GM12872 (cell line): ENCODE data around the gene ARSH.

Experiments used
- TF ChIP-seq, protein P1 (sequence below): IDR thresholded peaks from 3 replicates; pipeline ENCODE4 v1.5.1; 2011; ENCODE audit warnings: low read depth, mild to moderate bottlenecking, low read length, moderate library complexity; ENCODE audit not compliant: insufficient read depth

Gene ARSH

DNA sequence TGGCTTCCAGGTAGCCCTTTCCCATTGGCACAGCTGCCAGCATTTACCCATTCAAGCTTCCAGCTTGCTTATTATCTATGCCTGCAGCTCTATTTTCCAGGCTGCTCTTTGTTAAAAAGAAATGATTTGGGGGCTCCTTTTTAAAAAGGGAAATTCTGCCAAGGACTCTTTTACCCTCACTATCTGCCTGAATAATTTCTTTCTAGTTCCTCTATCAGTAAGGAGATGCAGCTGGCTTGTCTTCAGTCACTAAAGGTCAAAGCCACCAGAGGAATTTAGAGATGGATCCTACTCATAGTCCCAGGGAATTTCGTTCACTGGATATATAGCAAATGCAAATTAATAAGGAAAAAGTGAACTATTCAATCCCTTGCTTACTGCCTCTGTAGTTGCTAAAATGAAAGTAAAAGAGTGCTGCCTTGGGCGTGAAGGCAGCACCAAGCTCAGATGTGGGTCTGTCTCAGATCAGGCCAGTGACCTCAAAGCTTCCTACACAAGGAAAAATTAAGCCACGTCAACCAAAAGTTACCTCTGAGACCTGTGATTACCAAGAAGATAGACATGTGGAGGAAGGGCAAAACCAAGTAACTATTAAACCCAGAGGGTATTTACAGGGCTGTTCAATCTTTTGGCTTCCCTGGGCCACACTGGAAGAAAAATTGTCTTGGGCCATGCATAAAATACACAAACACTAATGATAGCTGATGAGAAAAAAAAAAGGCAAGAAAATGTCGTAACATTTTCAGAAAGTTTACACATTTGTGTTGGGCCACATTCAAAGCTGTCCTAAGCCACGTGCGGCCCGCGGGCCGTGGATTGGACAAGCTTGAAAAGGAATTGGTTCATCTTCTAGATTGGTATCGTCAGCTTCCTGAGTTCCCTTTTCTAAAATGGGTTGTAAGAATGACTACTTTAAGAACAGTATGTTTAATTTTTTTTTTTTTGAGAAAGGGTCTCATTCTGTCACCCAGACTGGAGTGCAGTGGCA is 40.2 kb downstream of the ARSH start:
- TF ChIP-seq, protein P1, sequence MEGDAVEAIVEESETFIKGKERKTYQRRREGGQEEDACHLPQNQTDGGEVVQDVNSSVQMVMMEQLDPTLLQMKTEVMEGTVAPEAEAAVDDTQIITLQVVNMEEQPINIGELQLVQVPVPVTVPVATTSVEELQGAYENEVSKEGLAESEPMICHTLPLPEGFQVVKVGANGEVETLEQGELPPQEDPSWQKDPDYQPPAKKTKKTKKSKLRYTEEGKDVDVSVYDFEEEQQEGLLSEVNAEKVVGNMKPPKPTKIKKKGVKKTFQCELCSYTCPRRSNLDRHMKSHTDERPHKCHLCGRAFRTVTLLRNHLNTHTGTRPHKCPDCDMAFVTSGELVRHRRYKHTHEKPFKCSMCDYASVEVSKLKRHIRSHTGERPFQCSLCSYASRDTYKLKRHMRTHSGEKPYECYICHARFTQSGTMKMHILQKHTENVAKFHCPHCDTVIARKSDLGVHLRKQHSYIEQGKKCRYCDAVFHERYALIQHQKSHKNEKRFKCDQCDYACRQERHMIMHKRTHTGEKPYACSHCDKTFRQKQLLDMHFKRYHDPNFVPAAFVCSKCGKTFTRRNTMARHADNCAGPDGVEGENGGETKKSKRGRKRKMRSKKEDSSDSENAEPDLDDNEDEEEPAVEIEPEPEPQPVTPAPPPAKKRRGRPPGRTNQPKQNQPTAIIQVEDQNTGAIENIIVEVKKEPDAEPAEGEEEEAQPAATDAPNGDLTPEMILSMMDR: no peak

DNA sequence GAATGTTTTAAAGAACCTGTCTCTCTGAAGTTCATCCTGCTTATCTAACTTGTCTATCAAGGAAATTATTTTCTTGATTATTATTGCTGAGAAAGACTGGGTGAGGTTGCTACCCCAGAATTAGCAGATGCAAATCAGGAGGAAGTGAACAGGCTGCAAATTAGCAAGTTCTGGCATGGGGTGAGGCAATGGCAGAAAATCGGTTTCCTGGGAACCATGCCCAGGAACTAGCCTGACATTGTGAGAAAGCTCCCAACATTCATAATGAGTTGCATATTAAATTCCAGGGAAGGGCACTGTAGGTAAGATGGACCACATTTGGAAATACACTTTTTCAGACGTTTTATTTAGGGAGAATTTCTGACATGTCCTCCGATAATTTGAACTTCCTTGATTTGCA is 46.5 kb downstream of the ARSH start:
- TF ChIP-seq, protein P1: no peak

DNA sequence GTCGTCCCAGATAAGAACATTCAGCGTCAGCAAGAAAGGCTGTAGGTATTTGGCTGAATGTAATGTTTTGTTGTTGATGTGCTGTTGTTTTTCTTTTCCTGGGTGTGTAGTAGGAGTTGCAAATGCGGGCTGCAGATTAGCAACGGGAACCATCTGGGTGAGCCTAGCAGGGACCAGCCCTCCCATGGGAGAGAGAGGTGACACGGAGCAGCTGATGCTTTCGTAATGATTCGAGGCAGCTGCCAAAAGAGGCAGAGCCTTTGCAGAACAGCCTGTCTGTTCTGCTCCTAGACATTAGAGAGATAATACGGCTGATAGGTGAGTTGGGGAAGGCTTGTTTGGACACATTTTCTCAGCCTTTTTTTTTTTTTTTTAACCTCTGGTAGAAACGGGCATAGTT is 60.2 kb downstream of the ARSH start:
- TF ChIP-seq, protein P1: no peak

DNA sequence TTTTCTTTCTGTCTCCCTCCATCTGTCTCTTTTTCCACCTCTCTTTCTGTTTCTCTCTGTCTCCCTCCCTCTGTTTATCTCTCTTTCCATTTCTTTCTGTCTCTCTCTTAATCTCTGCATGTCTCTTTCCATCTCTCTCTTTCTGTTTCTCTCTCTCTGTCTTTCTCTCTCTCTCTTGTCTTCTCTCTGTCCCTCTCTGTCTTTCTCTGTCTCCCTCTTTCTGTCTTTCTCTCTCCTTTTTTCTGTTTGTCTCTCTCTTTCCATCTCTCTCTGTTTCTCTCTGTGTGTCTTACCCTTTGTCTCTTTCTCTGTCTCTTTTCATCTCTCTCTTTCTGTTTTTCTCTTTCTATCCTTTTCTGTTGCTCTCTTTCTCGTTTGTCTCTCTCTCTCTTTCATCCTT is 69.6 kb downstream of the ARSH start:
- TF ChIP-seq, protein P1: no peak

DNA sequence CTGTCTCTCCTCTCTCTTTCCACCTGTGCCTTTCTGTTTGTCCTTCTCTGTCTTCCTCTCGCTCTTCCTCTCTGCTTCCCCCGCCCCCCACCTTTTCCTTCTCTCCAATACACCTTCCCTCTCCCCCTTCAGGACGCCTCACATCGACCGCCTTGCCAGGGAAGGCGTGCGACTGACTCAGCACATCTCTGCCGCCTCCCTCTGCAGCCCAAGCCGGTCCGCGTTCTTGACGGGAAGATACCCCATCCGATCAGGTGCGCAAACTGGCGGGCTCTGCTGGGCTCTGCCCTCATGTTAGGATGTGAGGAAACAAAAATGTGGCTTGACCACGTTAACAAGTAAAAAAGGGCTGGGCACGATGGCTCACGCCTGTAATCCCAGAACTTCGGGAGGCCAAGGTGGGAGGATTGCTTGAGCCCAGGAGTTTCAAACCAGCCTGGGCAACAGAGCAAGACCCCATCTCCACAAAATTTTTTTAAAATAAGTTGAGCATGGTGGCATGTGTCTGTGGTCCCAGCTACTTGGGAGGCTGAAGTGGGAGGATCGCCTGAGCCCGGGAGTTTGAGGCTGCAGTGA is 70.2 kb downstream of the ARSH start:
- TF ChIP-seq, protein P1: no peak
